ENCODE data around the gene ZFP92. TPM values are rescaled to one million over a fixed set of nuclear protein-coding genes. Genes with fewer than 3 reads are reported as not detected.
A peak's percentile ranks its signal among the peaks of the same experiment; 100 is the strongest.

ZFP92 gene
- total RNA-seq, 6 experiments from 2014 or later: 0.03 to 0.38 (median 0.06) TPM

GRCh38 chrX:153446950-153447580 lies 35.8 kb downstream of the ZFP92 start:
- Mint-ChIP-seq H3K27me3 (ENCODE audit: insufficient read depth) (no peaks in the 10 kb centered on the region; the same call in 1 of the 2 replicates), H3K36me3 (ENCODE audit: low read depth) (no peaks in the 10 kb centered on the region), H3K9me3 (no peaks in the 10 kb centered on the region), H3K4me1 (ENCODE audit: low read depth) (peaks cover 12% of the 10 kb centered on the region), H3K4me3 (no peak overlapping the region), H3K27ac (no peak overlapping the region)
- DNase-seq: no peak
- no peak for TF ChIP-seq CTCF (IDR thresholded peaks at IDR 0.05)

GRCh38 chrX:153447581-153447960 lies 36.3 kb downstream of the ZFP92 start:
- no peak overlapping the region for H3K4me3 Mint-ChIP-seq
- no peaks in the 10 kb centered on the region; the same call in 1 of the 2 replicates for H3K27me3 Mint-ChIP-seq (ENCODE audit: insufficient read depth)
- DNase-seq: no peak
- H3K27ac Mint-ChIP-seq: no peak overlapping the region
- no peak for TF ChIP-seq CTCF (IDR thresholded peaks at IDR 0.05)
- H3K36me3 Mint-ChIP-seq (ENCODE audit: low read depth): no peaks in the 10 kb centered on the region
- peaks cover 12% of the 10 kb centered on the region for H3K4me1 Mint-ChIP-seq (ENCODE audit: low read depth)
- no peaks in the 10 kb centered on the region for H3K9me3 Mint-ChIP-seq

- DNase-seq: peak; percentile 14
- no peaks in the 10 kb centered on the region; the same call in 1 of the 2 replicates for H3K27me3 Mint-ChIP-seq (ENCODE audit: insufficient read depth)
- H3K4me1 Mint-ChIP-seq (ENCODE audit: low read depth): peaks cover 12% of the 10 kb centered on the region
- no peaks in the 10 kb centered on the region for H3K9me3 Mint-ChIP-seq
- no peaks in the 10 kb centered on the region for H3K36me3 Mint-ChIP-seq (ENCODE audit: low read depth)
- TF ChIP-seq CTCF (IDR thresholded peaks at IDR 0.05): no peak
- peak overlapping the region; percentile 85 for H3K27ac Mint-ChIP-seq
- H3K4me3 Mint-ChIP-seq: peak overlapping the region; percentile 49; the same call in 1 of the 2 replicates
These were observed 37.5 kb downstream of the ZFP92 start for GRCh38 chrX:153448556-153449367.

- H3K27ac Mint-ChIP-seq: peak overlapping the region; percentile 85
- no peaks in the 10 kb centered on the region for H3K9me3 Mint-ChIP-seq
- no peak for TF ChIP-seq CTCF (IDR thresholded peaks at IDR 0.05)
- no peaks in the 10 kb centered on the region; the same call in 1 of the 2 replicates for H3K27me3 Mint-ChIP-seq (ENCODE audit: insufficient read depth)
- no peak for DNase-seq
- no peaks in the 10 kb centered on the region for H3K36me3 Mint-ChIP-seq (ENCODE audit: low read depth)
- peaks cover 12% of the 10 kb centered on the region for H3K4me1 Mint-ChIP-seq (ENCODE audit: low read depth)
- H3K4me3 Mint-ChIP-seq: no peak overlapping the region; the same call in 1 of the 2 replicates
These were observed 38.3 kb downstream of the ZFP92 start for GRCh38 chrX:153449368-153450113.

GRCh38 chrX:153450114-153450948 lies 39.1 kb downstream of the ZFP92 start:
- Mint-ChIP-seq H3K27me3 (ENCODE audit: insufficient read depth) (no peaks in the 10 kb centered on the region; the same call in 1 of the 2 replicates), H3K9me3 (no peaks in the 10 kb centered on the region), H3K4me3 (no peak overlapping the region), H3K4me1 (ENCODE audit: low read depth) (peaks cover 12% of the 10 kb centered on the region), H3K36me3 (ENCODE audit: low read depth) (no peaks in the 10 kb centered on the region), H3K27ac (peak overlapping the region; percentile 85; the same call in 1 of the 2 replicates)
- no peak for DNase-seq
- no peak for TF ChIP-seq CTCF (IDR thresholded peaks at IDR 0.05)

Measured in HFFc6 (cell line).